ENCODE measurements around the gene MICOS13.
"Not testable (repeated sequence)": the region's sequence is repeated elsewhere in the genome, so short reads cannot be mapped to it uniquely, and the experiment has no call there.

Gene MICOS13

DNA sequence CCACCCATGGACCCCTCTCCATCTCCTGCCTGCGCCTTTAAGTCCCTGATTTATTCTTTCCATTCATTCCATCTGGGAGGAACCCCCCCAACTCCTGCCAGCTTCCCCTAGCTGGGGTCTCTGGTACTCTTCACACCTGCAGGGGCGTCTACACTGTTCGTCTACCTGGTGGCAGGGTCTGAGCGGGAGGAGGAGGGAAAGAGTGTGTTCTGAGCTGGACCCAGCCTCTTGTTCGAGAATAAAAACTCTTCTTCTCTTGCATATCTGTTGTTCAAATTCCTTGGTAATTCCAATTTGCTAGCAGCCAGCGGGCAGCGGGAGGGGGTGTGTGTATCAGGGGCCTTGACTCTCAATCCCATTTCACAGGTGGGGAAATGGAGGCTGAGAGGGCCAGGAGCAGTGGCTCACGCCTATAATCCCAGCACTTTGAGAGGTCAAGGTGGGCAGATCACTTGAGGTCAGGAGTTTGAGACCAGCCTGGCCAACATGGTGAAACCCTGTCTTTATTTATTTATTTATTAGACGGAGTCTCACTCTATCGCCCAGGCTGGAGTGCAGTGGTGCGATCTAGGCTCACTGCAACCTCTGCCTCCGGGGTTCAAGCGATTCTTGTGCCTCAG, 8.1 kb upstream of the MICOS13 start:
- DNase-seq = not testable (repeated sequence)

DNA sequence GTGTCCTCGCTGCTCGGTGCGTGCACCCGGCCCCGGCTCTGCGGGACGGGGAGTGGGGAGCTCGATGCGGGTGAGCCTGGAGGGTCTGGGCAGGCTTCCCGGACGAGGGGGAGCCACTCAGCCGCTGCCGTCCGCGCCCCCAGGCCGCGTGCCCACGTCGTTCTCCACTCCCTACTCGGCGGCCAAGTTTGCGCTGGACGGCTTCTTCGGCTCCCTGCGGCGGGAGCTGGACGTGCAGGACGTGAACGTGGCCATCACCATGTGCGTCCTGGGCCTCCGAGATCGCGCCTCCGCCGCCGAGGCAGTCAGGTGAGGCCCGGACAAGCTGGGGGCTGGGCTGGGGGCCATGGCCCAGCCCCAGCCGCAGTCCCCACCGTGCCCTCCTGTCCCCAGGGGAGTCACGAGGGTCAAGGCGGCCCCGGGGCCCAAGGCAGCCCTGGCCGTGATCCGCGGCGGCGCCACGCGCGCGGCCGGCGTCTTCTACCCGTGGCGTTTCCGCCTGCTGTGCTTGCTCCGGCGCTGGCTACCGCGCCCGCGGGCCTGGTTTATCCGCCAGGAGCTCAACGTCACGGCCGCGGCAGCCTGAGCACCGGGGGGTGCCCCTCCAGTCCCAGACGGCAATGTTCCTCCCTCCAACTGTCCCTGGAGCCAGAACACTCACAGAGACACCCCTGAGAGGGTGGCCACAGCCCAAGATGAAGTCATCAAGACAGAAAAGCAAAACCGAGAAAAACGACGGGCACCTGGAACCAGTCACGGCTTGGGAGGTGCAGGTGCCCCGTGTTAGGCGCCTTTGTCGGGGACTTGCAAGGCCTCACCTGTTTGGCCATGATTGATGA, 7.3 kb upstream of the MICOS13 start:
- no peak for DNase-seq

DNA sequence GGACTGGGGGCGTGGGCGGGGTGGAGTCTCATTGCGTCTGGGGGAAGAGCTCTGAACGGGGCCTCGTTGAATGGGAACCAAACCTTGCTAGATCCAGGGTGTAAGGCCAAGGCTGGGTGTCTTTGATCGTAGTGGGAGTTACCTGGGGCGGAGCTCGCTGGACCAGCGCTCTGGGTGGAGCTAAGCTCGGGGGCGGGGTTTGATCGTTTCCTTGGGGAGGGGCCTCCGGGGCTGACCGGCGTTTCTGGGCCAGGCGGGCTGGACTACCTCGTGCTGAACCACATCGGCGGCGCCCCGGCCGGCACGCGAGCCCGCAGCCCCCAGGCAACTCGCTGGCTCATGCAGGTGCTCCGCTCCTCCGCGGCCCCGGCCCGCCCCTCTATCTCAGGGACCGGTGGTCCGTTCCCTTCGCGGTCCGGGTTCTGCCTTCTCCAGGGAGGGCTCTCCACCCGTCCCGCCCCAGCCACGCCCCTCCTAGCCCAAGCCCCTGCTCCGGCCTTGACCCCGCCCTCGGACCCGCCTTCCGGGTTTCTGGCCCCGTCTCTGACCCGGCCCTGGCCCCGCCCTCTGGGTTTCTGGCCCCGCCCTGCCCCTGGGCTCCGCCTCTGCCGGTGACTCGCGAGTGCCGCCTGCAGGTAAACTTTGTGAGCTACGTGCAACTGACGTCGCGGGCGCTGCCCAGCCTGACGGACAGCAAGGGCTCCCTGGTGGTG, 6.5 kb upstream of the MICOS13 start:
- peak; percentile 29 to 94 (median 82) for DNase-seq

DNA sequence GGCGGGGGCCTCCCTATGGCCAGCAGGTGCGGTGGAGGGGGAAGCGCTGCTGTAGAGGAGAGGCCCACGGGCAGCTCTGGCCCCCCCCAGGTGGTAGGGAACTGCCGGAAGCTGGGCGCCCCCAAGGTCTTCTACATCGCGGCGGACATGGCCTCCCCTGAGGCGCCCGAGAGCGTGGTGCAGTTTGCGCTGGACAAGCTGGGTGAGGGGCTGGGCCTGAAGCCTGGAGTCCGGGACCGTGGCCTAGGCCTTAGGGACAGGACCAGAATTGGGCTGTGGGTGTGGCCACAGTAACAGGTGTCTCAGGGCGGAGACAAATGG, 6.0 kb upstream of the MICOS13 start:
- no peak for DNase-seq

GRCh38 chr19:5684694-5685430, 4.5 kb upstream of the MICOS13 start:
- DNase-seq = no peak

DNA sequence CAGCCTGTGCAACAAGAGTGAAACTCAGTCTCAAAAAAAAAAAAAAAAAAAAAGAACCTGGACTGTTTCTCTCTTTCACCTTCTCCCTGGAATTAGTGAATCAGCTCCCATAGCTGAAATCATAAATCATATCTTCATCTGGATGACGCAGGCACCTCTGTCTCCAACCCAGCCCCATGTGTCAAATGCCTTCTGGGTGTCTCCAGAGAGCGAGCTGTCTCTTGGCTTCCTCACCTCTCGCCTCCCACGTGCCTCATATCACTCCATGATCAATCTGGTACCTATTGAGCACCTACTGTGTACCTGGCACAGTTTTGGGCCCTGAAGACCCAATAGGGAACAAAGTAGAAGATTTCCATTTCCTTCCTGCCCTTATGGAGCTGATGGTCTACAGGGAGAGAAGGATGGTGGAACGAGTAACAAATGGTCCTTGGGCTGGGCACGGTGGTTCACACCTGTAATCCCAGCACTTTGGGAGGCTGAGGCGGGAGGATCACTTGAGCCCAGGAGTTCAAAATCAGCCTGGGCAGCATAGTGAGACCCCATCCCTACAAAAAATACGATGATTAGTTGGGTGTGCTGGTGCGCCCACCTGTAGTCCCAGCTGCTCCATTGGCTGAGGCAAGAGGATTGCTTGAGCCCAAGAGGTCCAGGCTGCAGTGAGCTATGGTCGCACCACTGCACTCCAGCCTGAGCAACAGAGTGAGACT, 3.0 kb upstream of the MICOS13 start:
- DNase-seq = no peak

DNA sequence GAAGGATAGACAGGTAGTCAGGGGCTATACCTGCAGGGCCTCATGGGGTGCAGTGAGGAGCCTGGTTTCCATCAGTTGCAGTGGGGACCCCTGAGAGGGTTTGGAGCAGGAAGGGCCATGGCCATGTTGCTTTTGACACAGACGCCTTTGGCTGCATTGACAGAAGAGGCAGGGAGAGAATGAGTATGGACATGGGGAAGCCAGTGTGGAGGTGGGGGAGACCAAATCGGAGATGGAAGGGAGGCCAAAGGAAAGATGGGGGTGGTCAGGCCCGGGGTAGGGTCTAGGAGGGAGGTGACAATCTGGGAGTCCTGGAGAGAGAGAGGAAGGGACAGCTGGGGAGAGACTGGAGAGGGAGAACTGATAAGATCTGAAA, 1.8 kb upstream of the MICOS13 start:
- no peak for DNase-seq

DNA sequence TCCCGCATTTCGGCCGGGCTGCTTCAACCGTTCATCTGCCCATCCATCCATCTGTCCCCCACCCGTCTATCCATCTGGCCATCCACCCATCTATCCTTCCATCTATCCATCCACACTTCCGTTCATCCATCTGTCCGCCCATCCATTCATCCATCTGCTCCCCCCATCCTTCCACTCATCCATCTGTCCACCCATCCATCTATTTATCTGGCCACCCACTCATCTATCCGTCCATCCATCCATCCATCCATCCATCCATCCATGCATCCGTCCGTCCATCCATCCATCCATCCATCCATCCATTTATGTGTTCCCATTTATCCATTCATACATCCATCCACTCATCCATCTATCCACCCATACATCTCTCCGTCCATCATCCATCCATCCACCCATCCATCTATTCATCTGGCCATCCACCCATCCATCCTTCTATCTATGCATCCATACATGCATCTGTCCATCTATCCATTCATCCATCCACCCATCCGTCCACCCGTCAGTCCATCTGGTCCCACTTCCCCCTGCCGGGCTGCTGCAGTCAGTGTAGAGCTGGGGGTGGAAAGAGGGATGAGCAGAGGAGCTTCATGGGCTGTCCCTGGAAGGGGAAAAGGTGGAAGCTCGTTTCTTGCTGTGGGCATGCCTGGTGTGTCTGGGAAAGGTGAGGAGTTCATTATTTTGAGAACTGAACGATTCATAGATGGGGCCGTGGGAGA, 1.2 kb upstream of the MICOS13 start:
- no peak for DNase-seq

DNA sequence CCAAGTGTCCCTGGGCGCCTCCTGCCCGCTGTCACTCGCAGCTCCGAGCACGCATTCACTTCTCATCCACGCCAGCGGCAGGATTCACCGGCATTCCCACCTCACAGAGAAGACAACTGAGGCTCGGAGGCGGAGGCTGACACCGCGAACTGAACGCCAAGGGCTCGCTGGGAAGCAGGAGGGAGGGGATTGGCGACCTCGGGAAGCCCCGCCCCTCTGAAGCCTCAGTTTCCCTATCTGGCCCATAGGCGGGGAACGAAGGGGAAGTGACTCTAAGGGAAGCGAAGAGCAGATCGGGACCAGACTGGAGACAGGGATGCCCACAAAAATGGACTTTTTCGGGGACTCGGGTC, 256 bp downstream of the MICOS13 start:
- peak in 19 of 56 donors; percentile 32 to 86 (median 72) for DNase-seq

- DNase-seq = peak in 1 of 56 donors; percentile 13
Observed at GRCh38 chr19:5679289-5680083, 830 bp downstream of the MICOS13 start.

DNA sequence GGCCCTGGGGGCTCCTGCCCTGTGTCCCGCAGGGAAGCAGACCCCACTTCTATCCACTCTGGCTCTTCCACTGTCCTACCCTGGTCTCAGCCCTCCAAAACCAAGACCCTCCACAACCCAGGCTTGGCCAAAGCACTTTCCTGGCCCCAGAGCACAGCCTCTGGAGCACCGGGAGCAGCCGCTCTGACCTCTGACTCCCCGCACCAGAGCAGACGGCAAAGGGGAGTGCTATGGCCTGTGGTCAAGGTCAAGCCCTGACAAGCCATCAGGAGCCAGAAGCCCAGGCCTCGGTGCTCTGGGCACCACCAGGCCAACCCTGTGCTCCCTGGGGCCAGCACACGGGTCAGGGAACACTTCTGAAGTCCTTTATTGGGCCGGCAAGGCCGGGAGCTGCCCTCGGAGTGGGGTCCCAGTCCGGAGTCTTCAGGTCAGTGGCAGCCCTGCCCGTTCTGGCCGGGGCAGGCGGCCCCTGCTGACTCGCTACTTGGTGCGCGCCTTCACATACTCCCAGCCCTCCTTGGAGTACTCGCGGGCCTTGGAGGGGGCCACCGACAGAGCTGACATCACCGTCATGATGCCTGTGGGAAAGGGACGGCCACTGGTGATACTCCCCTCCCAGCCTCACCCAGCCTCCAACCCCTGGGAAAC, 2.1 kb downstream of the MICOS13 start:
- DNase-seq = no peak

DNA sequence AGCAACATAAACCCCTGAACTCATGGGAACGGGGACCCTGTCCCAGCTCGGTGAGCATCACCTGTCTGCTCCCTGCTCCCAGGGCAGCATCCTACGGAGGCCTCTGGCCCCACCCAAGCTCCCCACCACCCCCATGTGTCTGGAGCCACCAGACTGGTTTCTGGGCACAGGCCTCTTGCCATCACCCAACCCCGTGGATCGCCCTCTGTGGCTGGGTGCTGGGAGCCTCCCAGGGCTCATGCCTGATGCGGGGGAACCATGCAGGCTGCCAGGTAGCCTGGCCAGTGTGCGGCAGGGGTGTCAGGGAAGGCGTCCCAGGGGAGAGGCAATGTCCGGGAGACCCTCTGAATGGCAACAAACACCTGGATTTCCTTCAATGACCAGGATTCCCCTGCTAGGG, 2.7 kb downstream of the MICOS13 start:
- DNase-seq = no peak

DNA sequence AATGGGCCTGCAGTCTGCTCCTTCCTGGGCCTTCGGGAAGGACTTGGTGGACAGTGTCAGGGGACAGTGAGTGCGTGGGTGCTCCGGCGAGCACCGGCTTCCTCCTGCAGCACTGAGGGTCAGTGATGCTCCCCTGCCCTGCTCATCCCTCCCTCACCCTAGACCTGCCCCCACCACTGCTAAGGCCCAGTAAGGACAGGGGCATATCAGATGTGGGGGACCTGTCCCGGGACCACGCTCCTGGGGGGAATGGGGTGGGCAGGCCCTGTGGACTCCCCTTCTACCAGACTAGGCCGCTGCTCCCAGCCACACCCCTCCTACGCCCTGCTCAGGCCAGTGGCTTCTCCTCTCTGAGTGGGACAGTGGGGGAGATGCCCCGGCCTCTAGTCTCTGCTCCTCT, 3.2 kb downstream of the MICOS13 start:
- DNase-seq = no peak

GRCh38 chr19:5676772-5677105, 3.6 kb downstream of the MICOS13 start:
- no peak for DNase-seq

GRCh38 chr19:5676105-5676771, 4.1 kb downstream of the MICOS13 start:
- no peak for DNase-seq

DNA sequence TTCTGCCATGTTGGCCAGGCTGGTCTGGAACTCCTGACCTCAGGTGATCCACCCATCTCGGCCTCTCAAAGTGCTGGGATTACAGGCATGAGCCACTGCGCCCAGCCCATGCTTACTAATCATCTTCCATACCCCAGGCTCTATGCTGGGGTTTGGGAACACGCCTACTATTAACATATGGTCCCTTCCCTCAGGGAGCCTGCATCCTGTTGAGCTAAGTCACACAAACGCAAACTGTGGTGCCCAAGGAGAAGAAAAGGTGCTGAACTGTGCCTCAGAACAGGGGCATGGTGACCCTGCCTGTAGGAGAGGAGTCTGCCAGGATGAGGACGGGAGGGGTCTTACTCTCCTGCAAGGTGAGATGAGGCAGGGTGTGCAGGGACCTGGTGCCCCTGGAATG, 5.6 kb downstream of the MICOS13 start:
- no peak for DNase-seq

DNA sequence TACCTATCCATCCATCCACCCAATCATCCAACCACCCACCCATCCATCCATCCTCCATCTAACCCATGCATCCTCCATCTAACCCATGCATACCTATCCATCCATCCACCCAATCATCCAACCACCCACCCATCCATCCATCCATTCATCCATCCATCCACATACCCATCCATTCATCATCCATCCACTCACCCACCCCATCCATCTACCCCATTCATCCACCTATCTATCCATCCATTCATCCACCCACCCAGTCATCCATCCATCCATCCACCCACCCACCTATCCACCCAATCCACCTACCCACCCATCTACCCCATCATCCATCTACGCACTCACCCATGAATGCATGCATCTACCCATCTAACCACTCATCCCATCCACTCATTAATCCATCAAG, 6.6 kb downstream of the MICOS13 start:
- no peak for DNase-seq

DNA sequence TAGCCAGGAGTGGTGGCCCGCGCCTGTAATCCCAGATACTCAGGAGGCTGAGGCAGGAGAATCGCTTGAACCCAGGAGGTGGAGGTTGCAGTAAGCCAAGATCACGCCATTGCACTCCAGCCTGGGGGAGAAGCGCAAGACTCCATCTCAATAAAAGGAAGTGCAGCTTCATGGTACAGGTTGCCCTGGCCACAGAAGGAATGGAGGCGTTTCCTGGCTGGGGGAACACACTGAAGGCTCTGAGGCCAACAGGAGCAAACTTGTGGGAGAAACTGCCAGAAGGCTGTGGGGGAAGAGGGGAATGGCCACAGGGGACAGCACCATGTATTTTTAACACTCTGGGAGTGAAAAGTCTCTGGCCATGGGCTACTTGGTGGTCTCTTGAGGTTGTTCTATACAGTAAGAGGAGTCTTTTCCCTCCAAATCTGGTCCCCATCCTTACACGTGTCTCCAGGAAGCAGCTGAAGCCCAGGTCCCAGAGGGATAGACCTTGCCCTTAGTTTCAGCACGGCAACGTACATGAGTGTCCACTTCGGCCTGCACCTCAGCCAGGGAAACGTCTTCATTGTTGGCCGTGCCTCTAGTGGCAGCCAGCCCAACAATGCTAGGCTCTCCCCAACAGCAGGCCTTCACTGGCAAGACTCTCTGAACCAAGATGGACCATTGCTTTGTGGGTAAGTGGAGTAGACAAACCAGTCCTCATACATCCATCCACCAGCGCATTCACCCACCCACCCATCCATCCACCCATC, 7.4 kb downstream of the MICOS13 start:
- DNase-seq = no peak

Data from nucleus accumbens (tissue), 56 donors.